AG10803 (cell line): ENCODE data around the gene HOXA11.

Experiments
- DNase-seq: peaks from one replicate; pipeline ENCODE4 v3.0.0; 2010; ENCODE audit warnings: low read depth
- H3K4me3 ChIP-seq: 2 replicates; pipeline ENCODE4 v1.5.1; 2011; ENCODE audit warnings: mild to moderate bottlenecking, low read length, control low read depth
- TF ChIP-seq, protein P1 (sequence below): conservative IDR thresholded peaks from 2 replicates; pipeline ENCODE4 v1.5.1; 2011; ENCODE audit warnings: mild to moderate bottlenecking, low read length, control low read depth, inconsistent platforms

The HOXA11 gene

DNA sequence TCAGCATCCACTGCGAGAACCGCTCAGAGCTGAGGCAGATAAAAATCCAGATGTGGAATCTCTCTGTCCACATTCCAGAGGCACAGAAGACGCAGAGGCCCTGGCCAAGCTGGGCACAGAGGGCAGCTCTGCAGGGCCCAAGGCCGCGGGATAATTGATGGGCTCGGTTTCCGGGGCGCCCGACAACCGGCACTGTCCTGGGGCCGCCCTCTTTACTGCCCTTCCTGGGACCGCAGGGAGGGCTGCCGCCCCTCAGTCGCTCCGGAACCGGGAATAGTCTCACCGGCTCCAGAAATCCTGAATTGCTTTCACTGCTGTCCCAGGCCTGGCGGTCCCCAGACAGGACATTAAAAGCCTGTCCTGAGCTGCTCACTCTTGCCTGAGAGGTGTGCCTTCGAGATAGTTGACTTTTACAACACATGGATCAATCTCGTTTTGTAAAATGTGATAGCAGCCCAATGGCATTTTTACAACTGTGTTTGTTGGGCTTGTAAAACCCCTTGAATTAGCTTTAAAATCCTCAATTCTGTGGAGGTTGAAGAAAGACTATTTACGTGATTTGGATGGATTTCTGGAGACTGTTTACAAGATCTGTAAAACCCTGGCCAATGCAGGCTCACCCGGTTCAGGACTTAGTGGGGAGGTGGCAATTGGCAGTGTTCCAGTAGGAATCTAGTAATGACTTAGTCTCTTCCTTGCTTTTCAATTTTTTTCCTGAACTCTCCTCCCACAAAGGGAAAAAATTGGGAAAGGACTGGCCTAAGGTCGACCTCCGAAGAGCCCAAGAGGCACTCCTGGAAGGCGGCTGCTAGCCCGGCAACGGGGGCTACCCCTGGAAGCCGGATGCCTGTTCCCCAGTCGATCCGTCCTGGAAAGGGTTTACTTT is 36.0 kb downstream of the HOXA11 start:
- DNase-seq, result peak; percentile 37
- H3K4me3 ChIP-seq, result peak overlapping the region; percentile 84
- TF ChIP-seq, protein P1, sequence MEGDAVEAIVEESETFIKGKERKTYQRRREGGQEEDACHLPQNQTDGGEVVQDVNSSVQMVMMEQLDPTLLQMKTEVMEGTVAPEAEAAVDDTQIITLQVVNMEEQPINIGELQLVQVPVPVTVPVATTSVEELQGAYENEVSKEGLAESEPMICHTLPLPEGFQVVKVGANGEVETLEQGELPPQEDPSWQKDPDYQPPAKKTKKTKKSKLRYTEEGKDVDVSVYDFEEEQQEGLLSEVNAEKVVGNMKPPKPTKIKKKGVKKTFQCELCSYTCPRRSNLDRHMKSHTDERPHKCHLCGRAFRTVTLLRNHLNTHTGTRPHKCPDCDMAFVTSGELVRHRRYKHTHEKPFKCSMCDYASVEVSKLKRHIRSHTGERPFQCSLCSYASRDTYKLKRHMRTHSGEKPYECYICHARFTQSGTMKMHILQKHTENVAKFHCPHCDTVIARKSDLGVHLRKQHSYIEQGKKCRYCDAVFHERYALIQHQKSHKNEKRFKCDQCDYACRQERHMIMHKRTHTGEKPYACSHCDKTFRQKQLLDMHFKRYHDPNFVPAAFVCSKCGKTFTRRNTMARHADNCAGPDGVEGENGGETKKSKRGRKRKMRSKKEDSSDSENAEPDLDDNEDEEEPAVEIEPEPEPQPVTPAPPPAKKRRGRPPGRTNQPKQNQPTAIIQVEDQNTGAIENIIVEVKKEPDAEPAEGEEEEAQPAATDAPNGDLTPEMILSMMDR, result no peak

DNA sequence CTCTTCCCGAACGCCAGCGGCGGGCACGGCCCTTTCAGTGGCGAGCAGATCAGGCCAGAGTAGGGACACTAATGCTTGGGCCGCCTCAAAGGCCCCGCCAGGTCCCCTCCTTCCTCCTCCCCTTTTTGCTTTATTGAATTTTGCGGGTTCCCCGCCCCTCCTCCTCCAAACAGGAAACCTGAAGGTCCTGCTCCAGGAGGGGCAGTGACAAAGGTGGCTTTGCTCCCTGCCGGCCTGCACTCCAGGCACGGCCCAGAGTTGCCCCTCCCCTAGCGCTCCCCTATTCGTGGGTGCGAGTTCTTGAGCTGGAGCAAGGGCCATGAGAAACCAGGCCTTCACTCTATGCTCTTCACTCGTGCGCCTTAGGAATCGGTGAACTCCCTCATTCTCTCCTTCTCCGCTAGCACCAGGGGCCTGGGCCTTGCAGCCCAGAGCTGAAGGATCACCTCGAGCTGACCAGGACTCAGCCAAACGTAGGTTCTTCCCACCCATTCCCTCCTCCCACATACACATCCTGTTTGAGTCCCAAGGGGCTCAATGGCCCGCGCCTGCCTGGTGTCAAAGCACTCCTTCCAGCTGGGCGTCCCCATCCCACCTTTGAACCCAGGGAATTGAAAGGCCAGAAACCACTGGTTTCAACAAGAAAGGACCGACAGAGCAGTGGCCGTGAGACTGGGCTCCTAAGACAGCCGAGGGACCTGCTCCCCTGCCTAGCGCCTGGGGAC is 36.8 kb downstream of the HOXA11 start:
- peak overlapping the region; percentile 84 for H3K4me3 ChIP-seq
- TF ChIP-seq, protein P1, result no peak
- DNase-seq, result peak; percentile 22

DNA sequence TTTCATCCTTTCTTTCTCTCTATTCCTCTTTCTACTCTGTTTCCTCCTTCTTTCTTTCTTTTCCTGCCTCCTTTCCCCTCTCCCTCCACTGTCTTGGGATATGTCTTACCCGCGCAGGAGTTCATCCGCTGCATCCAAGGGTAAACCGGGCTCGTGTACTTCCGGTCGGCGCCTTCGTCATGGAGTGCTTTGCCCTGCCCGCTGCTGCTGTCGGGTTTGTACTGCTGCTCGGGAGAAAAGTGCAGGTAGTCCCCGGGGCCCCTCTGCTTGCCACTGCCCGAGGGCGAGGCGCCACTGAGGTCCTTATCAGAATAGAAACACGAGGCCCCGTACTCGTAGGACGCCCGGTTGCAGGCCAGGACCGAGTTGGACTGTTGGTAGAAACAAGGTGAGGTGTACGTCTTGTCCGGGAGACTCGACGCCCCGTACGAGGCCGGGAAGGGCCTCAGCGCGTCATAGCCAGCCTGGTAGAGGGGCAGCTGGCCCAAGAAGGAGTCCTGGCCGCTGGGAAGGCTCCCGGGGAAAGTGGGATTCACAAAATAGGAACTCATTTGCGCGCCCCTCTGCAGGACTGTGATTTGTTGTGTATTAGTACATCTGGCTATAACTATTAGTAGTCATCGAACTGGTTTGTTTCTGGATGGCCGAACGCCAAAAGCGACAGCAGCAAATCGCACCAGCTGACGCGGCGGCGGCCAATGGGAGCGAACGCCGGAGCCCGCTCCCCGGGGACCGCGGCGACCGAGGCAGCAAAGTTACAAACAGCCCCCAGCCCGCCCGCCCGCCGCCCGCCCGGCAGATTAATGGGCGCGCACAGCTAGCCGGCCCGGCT is 37.6 kb downstream of the HOXA11 start, which contains the start of gene HOXA6:
TSS of gene HOXA6 (minus strand) at position 576 of the 832 bp plus-strand sequence. CDS start at position 551, 25 bp downstream.
- DNase-seq, result peak; percentile 42
- H3K4me3 ChIP-seq, result peak within 1 kb of the TSS; percentile 84
- TF ChIP-seq, protein P1, result no peak

DNA sequence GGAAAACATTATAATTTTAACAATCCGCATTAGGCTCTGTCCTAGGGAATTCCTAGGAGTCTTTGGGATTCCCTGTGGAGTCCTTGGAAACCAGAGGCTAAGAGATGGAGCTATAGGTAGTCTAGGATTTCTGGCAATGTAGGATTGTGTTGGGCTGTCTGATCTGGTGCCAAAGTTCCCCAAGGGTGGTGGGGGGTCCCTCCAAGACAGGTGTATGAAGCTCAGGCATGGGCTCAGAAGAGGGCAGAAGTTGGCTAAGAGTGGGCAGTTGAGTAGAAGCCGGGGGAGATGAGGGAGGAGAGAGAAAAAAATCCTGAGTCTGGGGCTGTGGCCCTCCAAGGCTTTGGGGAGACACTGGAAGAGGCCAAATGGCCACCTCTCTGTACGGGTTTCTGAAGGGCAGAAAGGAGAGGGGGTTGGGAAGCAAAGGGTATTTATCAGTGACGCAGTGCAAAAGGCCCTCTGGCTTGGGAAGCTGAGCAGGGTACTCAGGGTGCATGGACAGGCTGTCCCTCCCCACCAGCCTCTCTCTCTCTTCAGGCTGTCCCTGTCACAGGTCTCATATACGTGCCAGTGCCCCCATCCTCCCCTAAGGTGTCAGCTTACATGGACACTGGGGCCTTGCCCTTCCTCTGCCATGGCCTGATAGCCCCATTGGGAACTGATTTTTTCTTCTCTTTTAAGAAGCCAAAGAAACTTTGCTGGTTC is 38.4 kb downstream of the HOXA11 start:
- TF ChIP-seq, protein P1, result no peak
- DNase-seq, result no peak
- H3K4me3 ChIP-seq, result no peak overlapping the region

DNA sequence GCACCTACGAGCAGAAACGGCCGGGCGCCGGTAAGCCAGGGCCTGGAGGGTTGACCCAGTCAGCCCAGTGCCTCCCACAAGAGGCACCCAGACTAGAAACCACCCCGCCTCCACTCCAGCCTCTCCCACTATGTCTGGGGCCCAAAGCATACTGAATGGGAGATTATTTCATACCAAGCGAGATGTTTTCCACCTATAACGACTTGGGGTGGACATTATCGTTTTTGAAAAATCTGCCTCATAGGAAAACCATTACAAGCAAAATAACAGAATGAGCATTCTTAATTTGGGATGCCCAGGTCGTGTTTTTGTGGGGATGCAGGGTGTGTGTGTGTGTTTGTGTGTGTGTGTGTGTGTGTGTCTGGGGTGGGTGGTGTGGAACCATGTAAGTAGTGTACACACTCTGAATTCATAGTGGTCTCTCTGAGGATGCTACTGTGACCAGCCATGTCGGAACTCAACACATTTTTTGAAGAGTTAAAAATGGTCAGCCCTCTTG is 39.1 kb downstream of the HOXA11 start:
- H3K4me3 ChIP-seq, result no peak overlapping the region
- TF ChIP-seq, protein P1, result no peak
- no peak for DNase-seq
